Ascending aorta (tissue), 2 donors: ENCODE data around the gene PAK2. TPM values are rescaled to one million over a fixed set of nuclear protein-coding genes. Genes with fewer than 3 reads are reported as not detected.

Source experiments
- DNase-seq, 2 donors: peaks; one replicate each; pipeline ENCODE4 v3.0.0-alpha.2; 2019; ENCODE audit warnings: low spot score in 2 of 2
- H3K27ac ChIP-seq, 2 donors: fragments of 200-600 bp; sonication (generic); one replicate each; pipeline ENCODE4 v1.5.1; 2016 to 2017; ENCODE audit warnings: mild to moderate bottlenecking in 1 of 2
- H3K27me3 ChIP-seq: fragments of 200-600 bp; sonication (generic); one replicate; pipeline ENCODE4 v1.5.1; 2017
- H3K36me3 ChIP-seq, 2 donors: fragments of 200-600 bp; sonication (generic); one replicate each; pipeline ENCODE4 v1.5.1; 2016
- H3K4me1 ChIP-seq, 2 donors: fragments of 200-600 bp; sonication (generic); one replicate each; pipeline ENCODE4 v1.5.1; 2016 to 2017; ENCODE audit warnings: mild to moderate bottlenecking in 1 of 2
- H3K4me3 ChIP-seq, 2 donors: fragments of 200-600 bp; sonication (generic); one replicate each; pipeline ENCODE4 v1.5.1; 2016 to 2017; ENCODE audit warnings: mild to moderate bottlenecking in 1 of 2
- H3K9me3 ChIP-seq, 2 donors: fragments of 200-600 bp; sonication (generic); one replicate each; pipeline ENCODE4 v1.5.1; 2016
- intact Hi-C: fragments of 100-400 bp; cut with DNase I; formaldehyde crosslinking; loops from one replicate; pipeline ENCODE4 v1.15.1; 2023
- total RNA-seq: library from RNA; depleted of rRNA; stranded (reverse); fragments of >200 nt; gene quantifications from one replicate; pipeline ENCODE4 v1.1.0, GENCODE V29; 2016
- TF ChIP-seq, protein P1 (sequence below), 3 experiments: fragments of 200-600 bp in 2 of 3; fragments of 450-650 bp in 1 of 3; sonication (generic) in 2 of 3; IDR thresholded peaks; one replicate each; pipeline ENCODE4 v1.5.1; 2016 to 2019; ENCODE audit warnings: antibody characterized with exemption in 3 of 3, mild to moderate bottlenecking in 1 of 3, moderate library complexity in 1 of 3

The PAK2 gene
- total RNA-seq, 1 donor from 2014 or later, result 24.4 TPM

DNA sequence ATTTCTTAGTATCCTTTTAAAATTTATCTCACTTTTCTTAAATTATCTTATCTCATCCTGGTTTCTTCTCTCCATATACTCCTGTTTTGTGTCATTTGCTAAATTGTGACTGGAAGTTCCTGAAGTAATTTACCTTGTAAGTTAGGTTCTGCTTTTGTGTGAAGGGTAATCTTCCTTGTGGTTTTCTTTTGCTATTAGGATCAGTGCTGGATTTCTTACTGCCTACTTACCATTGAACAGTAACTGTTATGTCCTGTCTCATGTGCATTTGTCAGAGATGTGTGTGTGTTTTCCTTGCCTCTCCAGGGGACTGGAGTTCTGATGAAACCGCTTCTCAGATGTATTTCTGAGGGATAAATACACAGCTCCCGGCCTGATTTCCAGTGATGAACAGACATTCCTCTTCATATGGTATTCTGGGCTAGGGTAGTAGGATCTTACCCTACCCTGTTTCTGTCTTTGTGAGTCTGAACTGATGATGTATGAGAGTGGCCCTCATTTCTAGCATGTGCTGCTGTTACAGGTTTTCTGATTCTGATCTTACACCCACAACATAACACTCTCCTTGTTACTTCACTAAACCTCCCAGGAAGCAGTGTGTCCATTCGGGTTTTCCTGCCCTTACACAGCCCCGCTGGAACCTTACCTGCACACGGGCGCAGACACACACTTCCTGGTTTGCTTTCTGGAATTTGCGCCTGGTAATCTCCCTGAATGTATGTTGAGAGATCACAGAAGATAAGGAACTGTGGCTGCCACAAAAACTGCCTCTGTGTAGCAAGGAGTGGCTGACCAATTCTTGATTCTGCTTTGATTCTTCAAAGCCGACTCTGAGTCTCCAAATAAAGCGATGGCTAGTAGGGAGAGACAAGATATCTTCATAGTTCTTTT lies 14.7 kb downstream of the PAK2 start:
- H3K9me3 ChIP-seq, result peaks cover 7 to 10% of the 10 kb centered on the region in 2 donors
- no peak overlapping the region for H3K4me3 ChIP-seq
- H3K27ac ChIP-seq, result no peak overlapping the region
- DNase-seq, result no peak
- TF ChIP-seq, protein P1, sequence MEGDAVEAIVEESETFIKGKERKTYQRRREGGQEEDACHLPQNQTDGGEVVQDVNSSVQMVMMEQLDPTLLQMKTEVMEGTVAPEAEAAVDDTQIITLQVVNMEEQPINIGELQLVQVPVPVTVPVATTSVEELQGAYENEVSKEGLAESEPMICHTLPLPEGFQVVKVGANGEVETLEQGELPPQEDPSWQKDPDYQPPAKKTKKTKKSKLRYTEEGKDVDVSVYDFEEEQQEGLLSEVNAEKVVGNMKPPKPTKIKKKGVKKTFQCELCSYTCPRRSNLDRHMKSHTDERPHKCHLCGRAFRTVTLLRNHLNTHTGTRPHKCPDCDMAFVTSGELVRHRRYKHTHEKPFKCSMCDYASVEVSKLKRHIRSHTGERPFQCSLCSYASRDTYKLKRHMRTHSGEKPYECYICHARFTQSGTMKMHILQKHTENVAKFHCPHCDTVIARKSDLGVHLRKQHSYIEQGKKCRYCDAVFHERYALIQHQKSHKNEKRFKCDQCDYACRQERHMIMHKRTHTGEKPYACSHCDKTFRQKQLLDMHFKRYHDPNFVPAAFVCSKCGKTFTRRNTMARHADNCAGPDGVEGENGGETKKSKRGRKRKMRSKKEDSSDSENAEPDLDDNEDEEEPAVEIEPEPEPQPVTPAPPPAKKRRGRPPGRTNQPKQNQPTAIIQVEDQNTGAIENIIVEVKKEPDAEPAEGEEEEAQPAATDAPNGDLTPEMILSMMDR (IDR thresholded peaks at IDR 0.05), result no peak
- intact Hi-C loops, result no loop called here
- H3K4me1 ChIP-seq, result no peaks in the 10 kb centered on the region
- H3K36me3 ChIP-seq, result peaks cover 2 to 12% of the 10 kb centered on the region in 2 donors
- no peaks in the 10 kb centered on the region for H3K27me3 ChIP-seq

DNA sequence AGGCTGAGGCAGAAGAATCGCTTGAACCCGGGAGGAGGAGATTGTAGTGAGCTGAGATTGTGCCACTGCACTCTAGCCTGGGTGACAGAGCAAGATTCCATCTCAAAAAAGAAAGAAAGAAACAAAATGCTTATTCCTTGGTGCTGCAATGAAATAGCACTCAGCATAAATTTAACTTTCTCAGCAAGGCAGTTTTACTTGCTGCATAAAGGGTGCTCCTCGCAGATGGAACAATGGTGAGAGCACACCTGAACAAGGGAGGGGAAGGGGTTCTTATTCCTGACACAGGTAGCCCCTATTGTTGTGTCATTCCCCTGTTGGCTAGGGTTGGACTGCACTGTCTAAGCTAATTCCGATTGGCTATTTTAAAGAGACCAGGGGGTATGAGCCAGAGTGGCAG lies 17.1 kb downstream of the PAK2 start:
- peaks cover 7 to 10% of the 10 kb centered on the region in 2 donors for H3K9me3 ChIP-seq
- intact Hi-C loops, result no loop called here
- no peaks in the 10 kb centered on the region for H3K4me1 ChIP-seq
- peaks cover 2 to 12% of the 10 kb centered on the region in 2 donors for H3K36me3 ChIP-seq
- TF ChIP-seq, protein P1 (IDR thresholded peaks at IDR 0.05), result no peak
- H3K27ac ChIP-seq, result no peak overlapping the region
- H3K27me3 ChIP-seq, result no peaks in the 10 kb centered on the region
- no peak for DNase-seq
- no peak overlapping the region for H3K4me3 ChIP-seq

DNA sequence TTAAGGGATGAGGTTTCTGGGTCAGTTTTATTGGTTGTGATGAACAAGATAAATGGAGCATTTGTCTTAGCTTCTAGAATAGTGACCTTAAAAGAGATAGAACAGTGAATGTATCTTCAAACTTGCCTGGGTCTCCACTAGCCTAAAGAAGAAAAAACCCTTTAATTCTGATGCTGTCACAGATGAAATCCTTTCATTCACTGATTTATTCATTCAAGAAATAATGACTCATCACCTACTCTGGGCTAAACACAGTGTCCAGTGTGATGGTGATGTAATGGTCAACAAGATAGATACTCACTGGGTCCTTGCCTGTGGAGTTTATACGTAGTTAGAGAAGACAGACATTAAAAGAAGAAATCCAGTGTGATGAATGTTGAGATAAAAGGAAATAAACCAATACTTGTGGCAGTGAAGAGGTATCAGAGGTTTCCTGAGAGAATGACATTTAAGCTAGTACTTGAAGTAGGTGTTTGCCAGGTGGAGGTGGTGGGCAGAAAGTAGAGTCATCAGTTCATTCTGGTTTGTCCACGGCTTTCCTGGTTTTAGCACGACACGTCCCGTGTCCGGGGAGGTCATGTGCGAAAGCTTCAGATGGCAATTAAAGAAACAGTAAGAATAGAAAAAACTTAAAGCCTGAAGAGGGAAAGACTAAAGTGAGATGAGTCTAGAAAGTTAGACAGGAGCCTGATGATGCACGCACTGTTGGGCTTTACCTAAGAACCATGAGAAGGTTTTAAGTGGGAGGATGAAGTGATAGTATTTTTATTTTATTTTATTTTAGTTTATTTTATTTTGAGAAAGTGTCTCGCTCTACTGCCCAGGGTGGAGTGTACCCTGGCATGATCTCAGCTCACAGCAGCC lies 18.5 kb downstream of the PAK2 start:
- no peaks in the 10 kb centered on the region for H3K4me1 ChIP-seq
- peaks cover 2 to 13% of the 10 kb centered on the region in 2 donors for H3K36me3 ChIP-seq
- intact Hi-C loops, result no loop called here
- H3K27me3 ChIP-seq, result no peaks in the 10 kb centered on the region
- H3K27ac ChIP-seq, result no peak overlapping the region
- H3K4me3 ChIP-seq, result no peak overlapping the region
- no peak for DNase-seq
- H3K9me3 ChIP-seq, result peaks cover 7 to 10% of the 10 kb centered on the region in 2 donors
- TF ChIP-seq, protein P1 (IDR thresholded peaks at IDR 0.05), result no peak

DNA sequence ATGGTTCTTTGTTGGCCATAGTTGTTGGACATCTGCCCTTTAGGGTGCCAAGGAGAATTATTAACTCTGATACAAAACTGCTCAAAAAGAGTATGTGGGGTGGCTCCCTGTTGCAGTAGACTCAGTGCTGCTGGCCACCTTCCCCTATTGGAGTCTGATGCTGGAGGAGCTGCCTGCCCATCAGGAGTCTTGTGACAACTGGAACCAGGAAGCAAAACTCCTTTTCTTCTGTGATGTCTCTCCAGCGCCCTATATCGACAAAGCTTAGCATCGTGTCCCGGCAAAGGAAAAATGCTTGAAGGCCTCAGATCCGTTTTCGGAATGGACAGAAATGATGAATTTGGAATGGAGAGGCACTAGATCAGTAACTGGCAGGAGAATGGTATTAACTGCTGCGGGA lies 23.5 kb downstream of the PAK2 start:
- no peaks in the 10 kb centered on the region for H3K9me3 ChIP-seq
- no peak overlapping the region for H3K4me3 ChIP-seq
- no peak overlapping the region for H3K27ac ChIP-seq
- DNase-seq, result no peak
- intact Hi-C loops, result no loop called here
- H3K36me3 ChIP-seq, result peaks cover 0 to 4% of the 10 kb centered on the region in 2 donors
- TF ChIP-seq, protein P1 (IDR thresholded peaks at IDR 0.05), result no peak
- H3K4me1 ChIP-seq, result no peaks in the 10 kb centered on the region
- no peaks in the 10 kb centered on the region for H3K27me3 ChIP-seq

DNA sequence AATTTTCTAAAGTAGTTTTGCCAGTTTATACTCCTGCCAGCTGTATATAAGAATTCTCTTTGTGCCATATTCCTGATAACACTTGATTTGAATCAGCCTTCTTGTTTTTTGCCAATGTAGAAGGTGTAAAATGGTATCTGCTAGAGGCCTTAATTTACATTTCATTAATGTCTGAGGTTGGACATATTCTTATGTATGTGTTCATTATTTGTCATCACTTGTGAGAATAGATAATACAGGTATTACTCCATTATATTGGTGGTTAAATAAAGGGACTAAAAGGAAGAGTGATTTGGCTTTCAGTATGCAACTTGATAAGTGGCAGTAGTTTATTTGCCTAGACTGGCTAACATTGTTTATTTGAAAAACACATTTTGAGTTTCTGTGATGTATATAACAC lies 25.8 kb downstream of the PAK2 start:
- intact Hi-C loops, result no loop called here
- no peaks in the 10 kb centered on the region for H3K4me1 ChIP-seq
- no peaks in the 10 kb centered on the region for H3K9me3 ChIP-seq
- no peak overlapping the region for H3K4me3 ChIP-seq
- peaks cover 0 to 4% of the 10 kb centered on the region in 2 donors for H3K36me3 ChIP-seq
- TF ChIP-seq, protein P1 (IDR thresholded peaks at IDR 0.05), result no peak
- no peaks in the 10 kb centered on the region for H3K27me3 ChIP-seq
- no peak for DNase-seq
- no peak overlapping the region for H3K27ac ChIP-seq
